Astrocyte (in vitro differentiated cells and primary cell): ENCODE results near the gene TTC8. TPM values are rescaled to one million over a fixed set of nuclear protein-coding genes. Genes with fewer than 3 reads are reported as not detected.

Experiments used
- DNase-seq: peaks from one replicate; pipeline ENCODE4 v3.0.0-alpha.2; 2010; ENCODE audit warnings: low read depth
- FAIRE-seq: peaks from 2 replicates; lab custom pipeline; 2011; peaks lifted over from hg19 to GRCh38; lab: Jason Lieb, UNC
- H2AFZ ChIP-seq: 2 replicates; pipeline ENCODE4 v1.6.0; 2012; ENCODE audit warnings: low read depth, low read length, inconsistent platforms
- H3K27ac ChIP-seq: 2 replicates; pipeline ENCODE4 v1.5.1; 2011; ENCODE audit warnings: low read depth, low read length, inconsistent platforms
- H3K27me3 ChIP-seq: 2 replicates; pipeline ENCODE4 v1.6.0; 2011; ENCODE audit warnings: low read length, inconsistent platforms; ENCODE audit not compliant: insufficient read depth
- H3K36me3 ChIP-seq: 2 replicates; pipeline ENCODE4 v1.5.1; 2011; ENCODE audit warnings: low read length, inconsistent platforms; ENCODE audit not compliant: insufficient read depth
- H3K4me1 ChIP-seq: 2 replicates; pipeline ENCODE4 v1.5.1; 2011; ENCODE audit warnings: low read length, inconsistent platforms; ENCODE audit not compliant: insufficient read depth
- H3K4me2 ChIP-seq: 2 replicates; pipeline ENCODE4 v1.6.0; 2012; ENCODE audit warnings: low read length, inconsistent platforms
- H3K4me3 ChIP-seq: 2 replicates; pipeline ENCODE4 v1.5.1; 2011; ENCODE audit warnings: low read depth, mild to moderate bottlenecking, low read length, inconsistent platforms; ENCODE audit not compliant: insufficient read depth
- H3K79me2 ChIP-seq: 2 replicates; pipeline ENCODE4 v1.6.0; 2012; ENCODE audit warnings: mild to moderate bottlenecking, low read length, inconsistent platforms; ENCODE audit not compliant: insufficient read depth
- H3K9ac ChIP-seq: 2 replicates; pipeline ENCODE4 v1.6.0; 2012; ENCODE audit warnings: mild to moderate bottlenecking, low read length, inconsistent platforms
- H3K9me3 ChIP-seq: 2 replicates; pipeline ENCODE4 v1.5.1; 2012; ENCODE audit warnings: low read depth, mild to moderate bottlenecking, low read length, inconsistent platforms; ENCODE audit not compliant: insufficient read depth
- H4K20me1 ChIP-seq: 2 replicates; pipeline ENCODE4 v1.6.0; 2012; ENCODE audit warnings: low read length, inconsistent platforms; ENCODE audit not compliant: insufficient read depth
- H3K27ac Mint-ChIP-seq: one replicate; pipeline ENCODE4 v1.8.0; 2021; ENCODE audit warnings: mild to moderate bottlenecking, mixed read lengths; ENCODE audit not compliant: unreplicated experiment
- H3K27me3 Mint-ChIP-seq: one replicate; pipeline ENCODE4 v1.8.0; 2021; ENCODE audit warnings: low read depth, mixed read lengths; ENCODE audit not compliant: unreplicated experiment
- H3K36me3 Mint-ChIP-seq: one replicate; pipeline ENCODE4 v1.8.0; 2021; ENCODE audit warnings: low read depth, mixed read lengths; ENCODE audit not compliant: unreplicated experiment
- H3K4me1 Mint-ChIP-seq: one replicate; pipeline ENCODE4 v1.8.0; 2021; ENCODE audit warnings: low read depth, mixed read lengths; ENCODE audit not compliant: unreplicated experiment
- H3K4me3 Mint-ChIP-seq: one replicate; pipeline ENCODE4 v1.8.0; 2021; ENCODE audit warnings: mild to moderate bottlenecking, moderate library complexity, mixed read lengths; ENCODE audit not compliant: unreplicated experiment
- H3K9me3 Mint-ChIP-seq: one replicate; pipeline ENCODE4 v1.8.0; 2021; ENCODE audit warnings: mild to moderate bottlenecking, mixed read lengths; ENCODE audit not compliant: unreplicated experiment
- EZH2 ChIP-seq: IDR thresholded peaks from 2 replicates; pipeline ENCODE4 v1.6.1; 2012; ENCODE audit warnings: mild to moderate bottlenecking, low read length, inconsistent platforms; ENCODE audit not compliant: insufficient read depth
- total RNA-seq: library from RNA; stranded (reverse); gene quantifications from 2 replicates; pipeline ENCODE4 v1.2.1, GENCODE V29; 2021
- TF ChIP-seq, protein P1 (sequence below): IDR thresholded peaks from 2 replicates; pipeline ENCODE4 v1.5.1; 2011; ENCODE audit warnings: low read depth, mild to moderate bottlenecking, inconsistent platforms, low read length, moderate library complexity; ENCODE audit not compliant: insufficient read depth

Gene TTC8
- total RNA-seq, 1 donor from 2014 or later, result 23.7 TPM

DNA sequence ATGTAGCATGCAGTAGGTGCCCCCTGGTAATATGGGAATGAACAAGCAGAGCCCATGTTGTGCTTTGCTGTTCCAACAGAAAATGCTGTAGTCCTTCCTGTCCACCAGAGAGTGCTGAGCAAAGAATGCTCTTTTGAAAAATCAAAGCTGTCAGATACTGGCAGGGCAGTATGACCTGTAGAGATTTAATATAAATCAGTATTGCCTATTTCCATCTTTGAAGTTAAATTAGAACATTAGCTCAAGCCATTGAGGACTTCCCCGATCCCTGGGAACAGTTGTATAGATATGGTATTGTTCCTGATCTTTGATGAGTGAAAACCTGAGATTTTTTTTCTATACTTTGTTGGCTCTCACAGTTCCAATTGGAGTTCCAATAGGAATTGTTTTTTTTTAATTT lies 13.0 kb downstream of the TTC8 start:
- H3K27ac Mint-ChIP-seq, result no peak overlapping the region

DNA sequence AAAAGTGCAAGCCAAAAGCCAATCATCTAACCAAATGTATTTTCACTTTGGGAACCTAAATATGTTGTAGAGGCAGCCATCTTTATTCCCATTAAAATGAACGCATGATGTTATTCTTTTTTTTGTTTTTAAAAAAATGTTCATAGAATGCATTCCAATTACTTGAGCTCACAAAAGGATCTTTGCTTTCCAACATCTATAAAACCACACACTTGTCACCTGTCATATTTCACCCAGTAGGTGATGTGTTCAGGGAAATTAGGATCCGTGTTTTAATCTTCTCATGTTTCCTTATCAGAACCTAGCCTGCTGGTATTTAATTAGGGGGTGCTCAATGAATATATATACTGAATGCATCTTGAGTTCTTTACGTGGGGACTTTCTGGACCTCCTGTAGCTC lies 13.6 kb downstream of the TTC8 start:
- Mint-ChIP-seq H3K27me3 (no peaks in the 10 kb centered on the region), H3K9me3 (no peaks in the 10 kb centered on the region), H3K27ac (no peak overlapping the region), H3K4me3 (no peak overlapping the region), H3K4me1 (peaks cover 25% of the 10 kb centered on the region), H3K36me3 (no peaks in the 10 kb centered on the region)
- no peak overlapping the region for H3K4me3 ChIP-seq
- H4K20me1 ChIP-seq, result no peaks in the 10 kb centered on the region
- H3K27me3 ChIP-seq, result no peaks in the 10 kb centered on the region
- H2AFZ ChIP-seq, result no peak overlapping the region
- peak; percentile 55 for DNase-seq
- H3K79me2 ChIP-seq, result peaks cover 24% of the 10 kb centered on the region
- no peak overlapping the region for H3K4me2 ChIP-seq
- peaks cover 38% of the 10 kb centered on the region for H3K4me1 ChIP-seq
- H3K27ac ChIP-seq, result no peak overlapping the region
- no peaks in the 10 kb centered on the region for H3K9me3 ChIP-seq
- TF ChIP-seq, protein P1, sequence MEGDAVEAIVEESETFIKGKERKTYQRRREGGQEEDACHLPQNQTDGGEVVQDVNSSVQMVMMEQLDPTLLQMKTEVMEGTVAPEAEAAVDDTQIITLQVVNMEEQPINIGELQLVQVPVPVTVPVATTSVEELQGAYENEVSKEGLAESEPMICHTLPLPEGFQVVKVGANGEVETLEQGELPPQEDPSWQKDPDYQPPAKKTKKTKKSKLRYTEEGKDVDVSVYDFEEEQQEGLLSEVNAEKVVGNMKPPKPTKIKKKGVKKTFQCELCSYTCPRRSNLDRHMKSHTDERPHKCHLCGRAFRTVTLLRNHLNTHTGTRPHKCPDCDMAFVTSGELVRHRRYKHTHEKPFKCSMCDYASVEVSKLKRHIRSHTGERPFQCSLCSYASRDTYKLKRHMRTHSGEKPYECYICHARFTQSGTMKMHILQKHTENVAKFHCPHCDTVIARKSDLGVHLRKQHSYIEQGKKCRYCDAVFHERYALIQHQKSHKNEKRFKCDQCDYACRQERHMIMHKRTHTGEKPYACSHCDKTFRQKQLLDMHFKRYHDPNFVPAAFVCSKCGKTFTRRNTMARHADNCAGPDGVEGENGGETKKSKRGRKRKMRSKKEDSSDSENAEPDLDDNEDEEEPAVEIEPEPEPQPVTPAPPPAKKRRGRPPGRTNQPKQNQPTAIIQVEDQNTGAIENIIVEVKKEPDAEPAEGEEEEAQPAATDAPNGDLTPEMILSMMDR, result no peak
- no peak for TF ChIP-seq EZH2
- peaks cover 3% of the 10 kb centered on the region for H3K36me3 ChIP-seq
- H3K9ac ChIP-seq, result no peak overlapping the region
- no peak for FAIRE-seq

More for the DNA sequence above, 13.0 kb downstream of the TTC8 start:
- Histone ChIP-seq H3K36me3 (peaks cover 3% of the 10 kb centered on the region), H3K9me3 (no peaks in the 10 kb centered on the region), H3K9ac (no peak overlapping the region), H3K27me3 (no peaks in the 10 kb centered on the region), H3K27ac (no peak overlapping the region), H3K4me2 (no peak overlapping the region), H2AFZ (no peak overlapping the region), H3K79me2 (peaks cover 29% of the 10 kb centered on the region), H3K4me1 (peaks cover 37% of the 10 kb centered on the region), H3K4me3 (no peak overlapping the region), H4K20me1 (no peaks in the 10 kb centered on the region)
- H3K4me3 Mint-ChIP-seq, result no peak overlapping the region
- H3K27me3 Mint-ChIP-seq, result no peaks in the 10 kb centered on the region
- H3K36me3 Mint-ChIP-seq, result no peaks in the 10 kb centered on the region
- no peak for TF ChIP-seq EZH2
- TF ChIP-seq, protein P1, result no peak
- no peak for FAIRE-seq
- H3K4me1 Mint-ChIP-seq, result peaks cover 23% of the 10 kb centered on the region
- DNase-seq, result no peak
- H3K9me3 Mint-ChIP-seq, result no peaks in the 10 kb centered on the region

DNA sequence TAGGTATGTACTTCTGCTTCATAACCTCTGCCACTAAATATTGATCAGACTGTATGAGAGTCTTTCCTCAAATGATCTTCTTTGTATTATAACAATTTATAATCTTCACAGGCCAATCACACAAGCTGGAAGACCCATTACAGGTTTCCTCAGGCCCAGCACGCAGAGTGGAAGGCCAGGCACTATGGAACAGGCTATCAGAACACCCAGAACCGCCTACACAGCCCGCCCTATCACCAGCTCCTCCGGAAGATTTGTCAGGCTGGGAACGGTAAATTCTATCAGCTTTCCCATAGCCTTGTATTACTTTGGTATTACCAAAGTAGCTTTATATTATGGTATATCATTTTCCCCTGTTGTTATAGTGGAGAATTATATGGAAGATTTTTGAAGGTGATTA lies 16.5 kb downstream of the TTC8 start:
- no peaks in the 10 kb centered on the region for H3K27me3 Mint-ChIP-seq
- no peaks in the 10 kb centered on the region for H3K36me3 Mint-ChIP-seq
- H3K9me3 Mint-ChIP-seq, result no peaks in the 10 kb centered on the region
- H4K20me1 ChIP-seq, result no peaks in the 10 kb centered on the region
- no peak overlapping the region for H3K4me2 ChIP-seq
- TF ChIP-seq EZH2, result no peak
- TF ChIP-seq, protein P1, result no peak
- H3K9me3 ChIP-seq, result no peaks in the 10 kb centered on the region
- H3K27ac Mint-ChIP-seq, result peak overlapping the region; percentile 15
- no peak overlapping the region for H2AFZ ChIP-seq
- peaks cover 13% of the 10 kb centered on the region for H3K4me1 Mint-ChIP-seq
- DNase-seq, result no peak
- H3K4me1 ChIP-seq, result peaks cover 17% of the 10 kb centered on the region
- no peaks in the 10 kb centered on the region for H3K27me3 ChIP-seq
- H3K36me3 ChIP-seq, result peaks cover 3% of the 10 kb centered on the region
- H3K27ac ChIP-seq, result no peak overlapping the region
- H3K79me2 ChIP-seq, result peaks cover 14% of the 10 kb centered on the region
- no peak for FAIRE-seq
- H3K9ac ChIP-seq, result no peak overlapping the region
- no peak overlapping the region for H3K4me3 ChIP-seq
- H3K4me3 Mint-ChIP-seq, result no peak overlapping the region
